GM12878 (cell line): ENCODE results near the gene DNAH17. TPM values are rescaled to one million over a fixed set of nuclear protein-coding genes. Genes with fewer than 3 reads are reported as not detected.

Source experiments
- ATAC-seq: fragments of 200-7000 bp; cut with Tn5 transposase; 3 replicates; pipeline ENCODE4 v1.9.1; 2020; ENCODE audit warnings: mild to moderate bottlenecking, moderate library complexity
- BruUV-seq: library from RNA; stranded (reverse); fragments of 400-500 nt; replicated peaks from 2 replicates; lab custom pipeline; 2021; lab: Mats Ljungman, UMichigan
- CTCF ChIA-PET: fragments of 300-600 bp; sonication (Branson Sonifier 250); formaldehyde crosslinking; extraction: SDS; loops from one replicate; lab custom pipeline; 2021; ENCODE audit warnings: inconsistent platforms; lab: Yijun Ruan, JAX
- POLR2A ChIA-PET: fragments of 350-600 bp; formaldehyde crosslinking; extraction: SDS; loops from one replicate; lab custom pipeline; 2021; ENCODE audit warnings: inconsistent platforms; lab: Charles Lee
- RAD21 ChIA-PET: fragments of 300-600 bp; sonication (Branson Sonifier 250); formaldehyde crosslinking; loops from one replicate; lab custom pipeline; 2023; ENCODE audit warnings: antibody characterized with exemption; ENCODE audit not compliant: unreplicated experiment; lab: Charles Lee
- SMC1A ChIA-PET: fragments of 300-600 bp; sonication (Branson Sonifier 250); formaldehyde crosslinking; loops from one replicate; lab custom pipeline; 2023; ENCODE audit not compliant: unreplicated experiment, uncharacterized antibody; lab: Charles Lee
- DNase-seq: peaks from one replicate; pipeline ENCODE4 v3.0.0-alpha.2; 2011; ENCODE audit warnings: low read depth, low spot score
- FAIRE-seq: peaks from 3 replicates; lab custom pipeline; 2011; peaks lifted over from hg19 to GRCh38; lab: Jason Lieb, UNC
- H2AFZ ChIP-seq: 2 replicates; pipeline ENCODE4 v1.6.0; 2011; ENCODE audit warnings: low read depth, low read length, control low read depth; ENCODE audit not compliant: control insufficient read depth
- H3K27ac ChIP-seq: 2 replicates; pipeline ENCODE4 v1.5.1; 2011; ENCODE audit warnings: control low read depth; ENCODE audit not compliant: control insufficient read depth, insufficient read depth
- H3K27me3 ChIP-seq, 2 experiments: replicated peaks in 1 of 2; 2 replicates each; pipeline versions ENCODE4 v1.6.0 to v1.6.1; 2011; ENCODE audit warnings: low read length in 1 of 2; ENCODE audit not compliant: control insufficient read depth in 2 of 2, insufficient read depth in 2 of 2
- H3K36me3 ChIP-seq, 2 experiments: 2 replicates each; pipeline ENCODE4 v1.5.1; 2011; ENCODE audit warnings: low read length in 1 of 2; ENCODE audit not compliant: control insufficient read depth in 2 of 2, insufficient read depth in 2 of 2
- H3K4me1 ChIP-seq: 2 replicates; pipeline ENCODE4 v1.6.1; 2011; ENCODE audit warnings: mild to moderate bottlenecking, low read length, moderate library complexity, mixed read lengths; ENCODE audit not compliant: control insufficient read depth, insufficient read depth
- H3K4me2 ChIP-seq: 2 replicates; pipeline ENCODE4 v1.6.0; 2011; ENCODE audit warnings: control low read depth; ENCODE audit not compliant: control insufficient read depth, insufficient read depth
- H3K4me3 ChIP-seq: fragments of 200-600 bp; sonication (generic); 2 replicates; pipeline ENCODE4 v1.5.1; 2016
- H3K79me2 ChIP-seq: 2 replicates; pipeline ENCODE4 v1.6.0; 2011; ENCODE audit warnings: low read length; ENCODE audit not compliant: control insufficient read depth, insufficient read depth
- H3K9ac ChIP-seq: 2 replicates; pipeline ENCODE4 v1.8.0; 2011; ENCODE audit warnings: low read length, control low read depth, mixed read lengths; ENCODE audit not compliant: control insufficient read depth, insufficient read depth
- H3K9me3 ChIP-seq: replicated peaks from 3 replicates; pipeline ENCODE4 v1.5.1; 2011; ENCODE audit warnings: mild to moderate bottlenecking, low read length; ENCODE audit not compliant: control insufficient read depth, insufficient read depth
- H4K20me1 ChIP-seq: 2 replicates; pipeline ENCODE4 v1.6.0; 2011; ENCODE audit not compliant: control insufficient read depth, insufficient read depth
- BMI1 ChIP-seq: fragments of 450-650 bp; IDR thresholded peaks from 2 replicates; pipeline ENCODE4 v1.6.1; 2016; ENCODE audit warnings: mild to moderate bottlenecking, moderate library complexity, borderline replicate concordance
- CHD4 ChIP-seq: fragments of 200-600 bp; sonication (generic); IDR thresholded peaks from 2 replicates; pipeline ENCODE4 v1.6.1; 2016; ENCODE audit warnings: mild to moderate bottlenecking
- ELK1 ChIP-seq: IDR thresholded peaks from 2 replicates; pipeline ENCODE4 v1.6.1; 2012; ENCODE audit warnings: low read depth, low read length, improper control_type of control experiment
- EP300 ChIP-seq, 2 experiments: fragments of 150-350 bp in 1 of 2; IDR thresholded peaks; 2 replicates each; pipeline ENCODE4 v1.6.1; 2011 to 2012; ENCODE audit warnings: low read depth in 2 of 2, low read length in 2 of 2, borderline replicate concordance in 1 of 2, improper control_type of control experiment in 1 of 2, inconsistent platforms in 1 of 2; ENCODE audit not compliant: control insufficient read depth in 1 of 2
- ESRRA ChIP-seq: IDR thresholded peaks from 2 replicates; pipeline ENCODE4 v1.6.1; 2012; ENCODE audit warnings: mild to moderate bottlenecking, low read length, improper control_type of control experiment
- KAT2A ChIP-seq: conservative IDR thresholded peaks from 2 replicates; pipeline ENCODE4 v1.6.1; 2011; ENCODE audit warnings: low read depth, low read length; ENCODE audit not compliant: control insufficient read depth
- KDM1A ChIP-seq: fragments of 200-600 bp; sonication (generic); IDR thresholded peaks from 2 replicates; pipeline ENCODE4 v1.6.1; 2016; ENCODE audit warnings: borderline replicate concordance
- NFYA ChIP-seq: IDR thresholded peaks from 2 replicates; pipeline ENCODE4 v1.6.1; 2011; ENCODE audit warnings: low read depth, mild to moderate bottlenecking, low read length, improper control_type of control experiment, borderline replicate concordance
- RAD21 ChIP-seq: IDR thresholded peaks from 2 replicates; pipeline ENCODE4 v1.6.1; 2011; ENCODE audit warnings: mild to moderate bottlenecking, low read depth, low read length, moderate library complexity; ENCODE audit not compliant: insufficient read depth
- SIX5 ChIP-seq: IDR thresholded peaks from 2 replicates; pipeline ENCODE4 v1.6.1; 2011; ENCODE audit warnings: mild to moderate bottlenecking, low read depth, low read length, moderate library complexity; ENCODE audit not compliant: severe bottlenecking
- SMARCA5 ChIP-seq: fragments of 450-650 bp; IDR thresholded peaks from 2 replicates; pipeline ENCODE4 v1.6.1; 2017; ENCODE audit warnings: mild to moderate bottlenecking
- SPI1 ChIP-seq: IDR thresholded peaks from 2 replicates; pipeline ENCODE4 v1.6.1; 2011; ENCODE audit warnings: low read depth, mild to moderate bottlenecking, low read length, moderate library complexity, borderline replicate concordance; ENCODE audit not compliant: insufficient read depth
- USF2 ChIP-seq: IDR thresholded peaks from 2 replicates; pipeline ENCODE4 v1.6.1; 2011; ENCODE audit warnings: low read depth, low read length, improper control_type of control experiment, borderline replicate concordance
- WGBS: methylation state at CpG from one replicate; pipeline ENCODE4 v1.1.6; 2016; ENCODE audit warnings: low lambda C conversion rate; ENCODE audit not compliant: insufficient replicate concordance, insufficient coverage; ENCODE audit errors: missing lambda C conversion rate; 5-methylcytosine and 5-hydroxymethylcytosine counted together
- in situ Hi-C: fragments of 300-500 bp; cut with MboI; formaldehyde crosslinking; loops from 9 replicates; pipeline ENCODE4 v1.14.3; 2018; ENCODE audit warnings: mixed read lengths
- intact Hi-C: fragments of 100-400 bp; cut with micrococcal nuclease; formaldehyde crosslinking; loops from one replicate; pipeline ENCODE4 v1.14.2; 2022; ENCODE audit not compliant: unreplicated experiment
- polyA plus RNA-seq, 11 experiments: library from polyadenylated mRNA; depleted of rRNA in 4 of 11; unstranded in 6 of 11; stranded (reverse) in 5 of 11; fragments of >200 nt; fragmentation: Nextera tagmentation in 4 of 11; fragmentation: Illumina TruSeq in 1 of 11; extraction: Ambion mirVana in 4 of 11; extraction: Trizol in 1 of 11; gene quantifications; 1 replicate in 1 of 11; 2 replicates in 10 of 11; pipeline versions ENCODE4 v1.2.1 to v1.2.3, GENCODE V29; 2011 to 2016; ENCODE audit warnings: inconsistent platforms in 2 of 11, missing spikeins in 2 of 11, low read depth in 1 of 11
- total RNA-seq, 4 experiments: library from RNA; depleted of rRNA in 3 of 4; stranded (reverse); fragments of >200 nt in 3 of 4; fragmentation: Illumina TruSeq in 1 of 4; extraction: Trizol in 1 of 4; gene quantifications; 2 replicates each; pipeline versions ENCODE4 v1.2.1 to v1.2.3, GENCODE V29; 2013 to 2021
- TF ChIP-seq, protein P1 (sequence below): fragments of 450-650 bp; IDR thresholded peaks from 2 replicates; pipeline ENCODE4 v1.6.1; 2017; ENCODE audit warnings: mild to moderate bottlenecking

The DNAH17 gene
- total and polyA plus RNA-seq, 10 of the 15 experiments (the other 5 are each of a cell fraction or from before 2014, with no cell fraction given): 0.16 to 2.9 (median 0.56) TPM

DNA sequence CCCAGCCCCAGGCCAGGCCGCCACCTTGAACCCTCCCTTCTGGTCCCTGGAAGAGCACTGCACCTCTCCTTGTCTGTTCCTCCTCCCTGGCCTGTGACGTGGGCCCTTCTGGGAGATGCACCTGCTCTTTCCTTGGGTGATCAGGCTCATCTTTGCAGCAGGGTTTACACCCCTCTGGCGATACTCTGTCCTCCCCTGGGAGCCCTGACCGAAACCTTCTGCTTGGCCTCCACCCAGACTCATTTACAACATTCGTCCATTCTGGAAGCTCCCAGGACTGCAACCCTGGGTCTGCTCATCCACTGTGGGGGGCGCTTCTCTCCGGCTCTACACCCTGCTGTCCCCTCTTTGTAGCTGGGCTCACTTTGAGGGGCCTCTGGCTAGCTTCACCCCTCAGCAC, 125.4 kb downstream of the DNAH17 start:
- no TSS peak for BruUV-seq
- H3K9me3 ChIP-seq: no peaks in the 10 kb centered on the region
- no peaks in the 10 kb centered on the region for H3K27me3 ChIP-seq
- WGBS: 5% methylated on average over 7 of the region's 7 CpGs
- no peaks in the 10 kb centered on the region for H3K79me2 ChIP-seq
- intact Hi-C loops: no loop called here
- TF ChIP-seq ESRRA: no peak
- TF ChIP-seq, protein P1, sequence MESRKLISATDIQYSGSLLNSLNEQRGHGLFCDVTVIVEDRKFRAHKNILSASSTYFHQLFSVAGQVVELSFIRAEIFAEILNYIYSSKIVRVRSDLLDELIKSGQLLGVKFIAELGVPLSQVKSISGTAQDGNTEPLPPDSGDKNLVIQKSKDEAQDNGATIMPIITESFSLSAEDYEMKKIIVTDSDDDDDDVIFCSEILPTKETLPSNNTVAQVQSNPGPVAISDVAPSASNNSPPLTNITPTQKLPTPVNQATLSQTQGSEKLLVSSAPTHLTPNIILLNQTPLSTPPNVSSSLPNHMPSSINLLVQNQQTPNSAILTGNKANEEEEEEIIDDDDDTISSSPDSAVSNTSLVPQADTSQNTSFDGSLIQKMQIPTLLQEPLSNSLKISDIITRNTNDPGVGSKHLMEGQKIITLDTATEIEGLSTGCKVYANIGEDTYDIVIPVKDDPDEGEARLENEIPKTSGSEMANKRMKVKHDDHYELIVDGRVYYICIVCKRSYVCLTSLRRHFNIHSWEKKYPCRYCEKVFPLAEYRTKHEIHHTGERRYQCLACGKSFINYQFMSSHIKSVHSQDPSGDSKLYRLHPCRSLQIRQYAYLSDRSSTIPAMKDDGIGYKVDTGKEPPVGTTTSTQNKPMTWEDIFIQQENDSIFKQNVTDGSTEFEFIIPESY: no peak
- TF ChIP-seq KDM1A: no peak
- TF ChIP-seq SIX5: no peak
- no peak for TF ChIP-seq NFYA
- no peak for TF ChIP-seq RAD21
- TF ChIP-seq BMI1: no peak
- no peak for TF ChIP-seq KAT2A
- no peak for TF ChIP-seq CHD4
- TF ChIP-seq SPI1: no peak
- TF ChIP-seq EP300 (IDR thresholded peaks at IDR 0.05; ENCODE audit: borderline replicate concordance in 1 of 2, control insufficient read depth in 1 of 2, low read depth in 2 of 2, low read length in 2 of 2): no peak
- TF ChIP-seq ELK1: no peak
- no peak for TF ChIP-seq SMARCA5
- TF ChIP-seq USF2: no peak
- TF ChIP-seq, all 136 proteins: peak for 0
- in situ Hi-C loops: no loop called here
- Histone ChIP-seq H3K4me3 (no peak overlapping the region), H3K36me3 (no peaks in the 10 kb centered on the region), H3K4me2 (no peak overlapping the region), H3K27ac (no peak overlapping the region), H3K4me1 (peaks cover 13% of the 10 kb centered on the region), H4K20me1 (no peaks in the 10 kb centered on the region), H2AFZ (no peak overlapping the region), H3K9ac (no peak overlapping the region)
- POLR2A ChIA-PET: interaction anchor here (0.6 kb wide), 1 partner anchor 35 kb away, joined by 5 read pairs; no protein-coding TSS in a partner anchor
- SMC1A ChIA-PET: no interaction called here
- DNase-seq (no peak), FAIRE-seq (no peak), ATAC-seq (peak; percentile 28)
- RAD21 ChIA-PET: no interaction called here
- CTCF ChIA-PET: no interaction called here
